Hepatocyte (in vitro differentiated cells): ENCODE data around the gene SLC39A8. TPM values are rescaled to one million over a fixed set of nuclear protein-coding genes. Genes with fewer than 3 reads are reported as not detected.

Experiments
- DNase-seq: peaks from one replicate; pipeline ENCODE4 v3.0.0-alpha.2; 2016; ENCODE audit warnings: low spot score
- H2AFZ ChIP-seq: fragments of 200-600 bp; sonication (generic); 2 replicates; pipeline ENCODE4 v1.6.0; 2016; ENCODE audit warnings: antibody characterized with exemption, mild to moderate bottlenecking
- H3K27ac ChIP-seq: fragments of 200-600 bp; sonication (generic); 2 replicates; pipeline ENCODE4 v1.5.1; 2016; ENCODE audit warnings: mild to moderate bottlenecking
- H3K27me3 ChIP-seq: fragments of 200-600 bp; sonication (generic); 2 replicates; pipeline ENCODE4 v1.6.1; 2016
- H3K36me3 ChIP-seq: fragments of 200-600 bp; sonication (generic); replicated peaks from 2 replicates; pipeline ENCODE4 v1.5.1; 2016; ENCODE audit warnings: low read depth; ENCODE audit not compliant: insufficient read depth
- H3K4me1 ChIP-seq: fragments of 200-600 bp; sonication (generic); 2 replicates; pipeline ENCODE4 v1.5.1; 2016; ENCODE audit warnings: mild to moderate bottlenecking, moderate library complexity; ENCODE audit not compliant: insufficient read depth
- H3K4me2 ChIP-seq: fragments of 200-600 bp; sonication (generic); 2 replicates; pipeline ENCODE4 v1.6.0; 2016
- H3K4me3 ChIP-seq: fragments of 200-600 bp; sonication (generic); 2 replicates; pipeline ENCODE4 v1.5.1; 2016; ENCODE audit warnings: mild to moderate bottlenecking
- H3K79me2 ChIP-seq: fragments of 200-600 bp; sonication (generic); 2 replicates; pipeline ENCODE4 v1.6.0; 2017; ENCODE audit warnings: mild to moderate bottlenecking
- H3K9me2 ChIP-seq: fragments of 200-600 bp; sonication (generic); replicated peaks from 2 replicates; pipeline ENCODE4 v1.6.0; 2017; ENCODE audit warnings: mild to moderate bottlenecking; ENCODE audit not compliant: insufficient read depth
- H3K9me3 ChIP-seq: fragments of 200-600 bp; sonication (generic); 2 replicates; pipeline ENCODE4 v1.5.1; 2016; ENCODE audit warnings: low read depth, mild to moderate bottlenecking
- H4K20me1 ChIP-seq: fragments of 200-600 bp; sonication (generic); 2 replicates; pipeline ENCODE4 v1.6.0; 2016; ENCODE audit warnings: mild to moderate bottlenecking; ENCODE audit not compliant: insufficient read depth, poor library complexity, severe bottlenecking
- CTCF ChIP-seq: fragments of 200-600 bp; sonication (generic); IDR thresholded peaks from 2 replicates; pipeline ENCODE4 v1.5.1; 2016; ENCODE audit warnings: antibody characterized with exemption, mild to moderate bottlenecking; ENCODE audit not compliant: poor library complexity
- EZH2 ChIP-seq: fragments of 200-600 bp; sonication (generic); IDR thresholded peaks from 2 replicates; pipeline ENCODE4 v1.6.1; 2016; ENCODE audit warnings: antibody characterized with exemption, mild to moderate bottlenecking, borderline replicate concordance
- EZH2phosphoT487 ChIP-seq: fragments of 200-600 bp; sonication (generic); IDR thresholded peaks from one replicate; pipeline ENCODE4 v1.6.1; 2018; ENCODE audit warnings: antibody characterized with exemption, mild to moderate bottlenecking, low read depth, moderate library complexity; ENCODE audit not compliant: unreplicated experiment, severe bottlenecking
- WGBS: methylation state at CpG from one replicate; pipeline ENCODE4 v1.1.6; 2016; ENCODE audit warnings: low lambda C conversion rate; ENCODE audit errors: missing lambda C conversion rate; 5-methylcytosine and 5-hydroxymethylcytosine counted together
- polyA plus RNA-seq: library from polyadenylated mRNA; unstranded; fragments of >200 nt; fragmentation: Nextera tagmentation; extraction: Ambion mirVana; gene quantifications from 2 replicates; pipeline ENCODE4 v1.2.1, GENCODE V29; 2016
- total RNA-seq: library from RNA; depleted of rRNA; stranded (reverse); fragments of >200 nt; gene quantifications from 2 replicates; pipeline ENCODE4 v1.2.3, GENCODE V29; 2014

The SLC39A8 gene
- total and polyA plus RNA-seq, 2 experiments from 2014 or later, result 15.9 to 22.3 TPM

- no peaks in the 10 kb centered on the region for H3K9me2 ChIP-seq
- 95% methylated on average over 1 of the region's 1 CpG for WGBS
Measured at GRCh38 chr4:102301167-102301566, 44.1 kb downstream of the SLC39A8 start.

GRCh38 chr4:102299354-102300107, 45.8 kb downstream of the SLC39A8 start:
- H4K20me1 ChIP-seq, result no peaks in the 10 kb centered on the region
- H3K9me3 ChIP-seq, result no peaks in the 10 kb centered on the region
- 8% methylated on average over 4 of the region's 4 CpGs for WGBS
- no peaks in the 10 kb centered on the region for H3K4me1 ChIP-seq
- no peaks in the 10 kb centered on the region for H3K79me2 ChIP-seq
- H3K4me2 ChIP-seq, result no peak overlapping the region
- peak; percentile 71 for TF ChIP-seq CTCF
- TF ChIP-seq EZH2phosphoT487, result no peak
- no peaks in the 10 kb centered on the region for H3K36me3 ChIP-seq
- peak; percentile 73 for DNase-seq
- no peaks in the 10 kb centered on the region for H3K9me2 ChIP-seq
- no peaks in the 10 kb centered on the region for H3K27me3 ChIP-seq
- no peak overlapping the region for H3K27ac ChIP-seq
- no peak overlapping the region for H2AFZ ChIP-seq
- H3K4me3 ChIP-seq, result no peak overlapping the region

More at GRCh38 chr4:102301167-102301566, 44.1 kb downstream of the SLC39A8 start:
- Histone ChIP-seq H3K4me3 (no peak overlapping the region), H3K4me2 (no peak overlapping the region), H3K9me3 (no peaks in the 10 kb centered on the region), H2AFZ (no peak overlapping the region), H3K79me2 (no peaks in the 10 kb centered on the region), H3K27me3 (no peaks in the 10 kb centered on the region), H3K36me3 (no peaks in the 10 kb centered on the region), H4K20me1 (no peaks in the 10 kb centered on the region), H3K4me1 (no peaks in the 10 kb centered on the region), H3K27ac (no peak overlapping the region)
- DNase-seq, result no peak
- TF ChIP-seq EZH2, result no peak

GRCh38 chr4:102298716-102299115, 46.6 kb downstream of the SLC39A8 start:
- WGBS, result 85% methylated on average over 1 of the region's 1 CpG
- no peak for DNase-seq

More at GRCh38 chr4:102298716-102299115, 46.6 kb downstream of the SLC39A8 start:
- Histone ChIP-seq H3K27ac (no peak overlapping the region), H4K20me1 (no peaks in the 10 kb centered on the region), H3K79me2 (no peaks in the 10 kb centered on the region), H2AFZ (no peak overlapping the region), H3K4me2 (no peak overlapping the region), H3K9me3 (no peaks in the 10 kb centered on the region), H3K4me3 (no peak overlapping the region), H3K27me3 (no peaks in the 10 kb centered on the region), H3K4me1 (no peaks in the 10 kb centered on the region), H3K9me2 (no peaks in the 10 kb centered on the region), H3K36me3 (no peaks in the 10 kb centered on the region)
- TF ChIP-seq CTCF (no peak), EZH2phosphoT487 (no peak), EZH2 (no peak)
